Measurements from ENCODE around the gene TEX10. TPM values are rescaled to one million over a fixed set of nuclear protein-coding genes. Genes with fewer than 3 reads are reported as not detected.

Gene TEX10
- polyA plus RNA-seq, 1 of the 3 experiments (the other 2 are of a cell fraction): 12.7 TPM

DNA sequence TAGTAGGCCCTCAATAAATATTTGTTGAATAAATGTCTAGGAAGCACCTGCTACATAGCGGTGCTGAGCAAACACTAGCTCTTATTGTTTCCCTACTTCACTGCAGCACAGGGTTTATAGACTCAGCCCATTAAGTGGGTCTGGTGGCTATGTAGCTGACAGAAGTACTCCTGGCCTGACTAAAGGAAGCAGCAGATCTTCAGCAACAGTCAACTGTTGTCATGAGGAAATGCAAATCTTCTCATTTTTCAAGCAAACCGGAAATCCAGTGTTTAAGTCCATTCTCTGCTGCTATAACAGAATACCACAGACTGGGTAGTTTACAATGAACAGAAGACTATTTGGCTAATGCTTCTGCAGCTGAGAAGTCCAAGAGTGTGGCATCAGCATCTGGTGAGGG lies 2.8 kb upstream of the TEX10 start:
- POLR2A ChIA-PET: no interaction called here
- Histone ChIP-seq H3K36me3 (replicated peaks in 1 of 2; ENCODE audit: control insufficient read depth in 1 of 2, insufficient read depth in 2 of 2, low read length in 1 of 2) (peaks cover 0 to 7% of the 10 kb centered on the region in 2 experiments), H3F3A (replicated peaks; ENCODE audit: insufficient read depth) (no peaks in the 10 kb centered on the region), H3K9me2 (no peaks in the 10 kb centered on the region), H3K79me2 (ENCODE audit: insufficient read depth) (peaks cover 26% of the 10 kb centered on the region), H3K27ac (ENCODE audit: low read depth in 2 of 2, low read length in 1 of 2) (no peak overlapping the region), H3K4me3 (ENCODE audit: low read depth in 2 of 2, low read length in 1 of 2) (no peak overlapping the region), H2AFZ (ENCODE audit: low read depth) (no peak overlapping the region), H3K4me2 (no peak overlapping the region), H3K9me3 (no peaks in the 10 kb centered on the region), H3K4me1 (ENCODE audit: control insufficient read depth in 1 of 2, insufficient read depth in 2 of 2, low read depth in 1 of 2, low read length in 1 of 2) (peaks cover 5 to 7% of the 10 kb centered on the region in 2 experiments; a peak in 3 of 4 replicates), H3K27me3 (ENCODE audit: insufficient read depth) (no peaks in the 10 kb centered on the region), H4K20me1 (ENCODE audit: insufficient read depth) (peaks cover 11% of the 10 kb centered on the region), H3K9ac (no peak overlapping the region)
- TF ChIP-seq RAD21 (IDR thresholded peaks at IDR 0.05; ENCODE audit: low read length) (no peak), EP300 (IDR thresholded peaks at IDR 0.05; ENCODE audit: borderline replicate concordance in 1 of 2, low read depth in 1 of 2, low read length in 1 of 2) (no peak), POLR2AphosphoS5 (IDR thresholded peaks at IDR 0.05; ENCODE audit: low read depth, low read length) (no peak), FOXJ3 (CRISPR knock-in tag; IDR thresholded peaks at IDR 0.05) (no peak), FOXM1 (IDR thresholded peaks at IDR 0.05; ENCODE audit: low read depth) (no peak), SIN3A (IDR thresholded peaks at IDR 0.05; ENCODE audit: borderline replicate concordance, low read depth, low read length) (no peak), YY1 (IDR thresholded peaks at IDR 0.05; ENCODE audit: low read depth) (no peak), EZH2phosphoT487 (IDR thresholded peaks at IDR 0.05; ENCODE audit: borderline replicate concordance, low read depth) (no peak), RCOR1 (IDR thresholded peaks at IDR 0.05; ENCODE audit: low read length) (no peak), FOSL2 (IDR thresholded peaks at IDR 0.05; ENCODE audit: borderline replicate concordance, low read depth) (no peak), NFIC (IDR thresholded peaks at IDR 0.05; ENCODE audit: borderline replicate concordance) (no peak)
- TF ChIP-seq, protein P1, sequence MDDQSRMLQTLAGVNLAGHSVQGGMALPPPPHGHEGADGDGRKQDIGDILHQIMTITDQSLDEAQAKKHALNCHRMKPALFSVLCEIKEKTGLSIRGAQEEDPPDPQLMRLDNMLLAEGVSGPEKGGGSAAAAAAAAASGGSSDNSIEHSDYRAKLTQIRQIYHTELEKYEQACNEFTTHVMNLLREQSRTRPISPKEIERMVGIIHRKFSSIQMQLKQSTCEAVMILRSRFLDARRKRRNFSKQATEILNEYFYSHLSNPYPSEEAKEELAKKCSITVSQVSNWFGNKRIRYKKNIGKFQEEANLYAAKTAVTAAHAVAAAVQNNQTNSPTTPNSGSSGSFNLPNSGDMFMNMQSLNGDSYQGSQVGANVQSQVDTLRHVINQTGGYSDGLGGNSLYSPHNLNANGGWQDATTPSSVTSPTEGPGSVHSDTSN (IDR thresholded peaks at IDR 0.05): no peak
- TF ChIP-seq, protein P2, sequence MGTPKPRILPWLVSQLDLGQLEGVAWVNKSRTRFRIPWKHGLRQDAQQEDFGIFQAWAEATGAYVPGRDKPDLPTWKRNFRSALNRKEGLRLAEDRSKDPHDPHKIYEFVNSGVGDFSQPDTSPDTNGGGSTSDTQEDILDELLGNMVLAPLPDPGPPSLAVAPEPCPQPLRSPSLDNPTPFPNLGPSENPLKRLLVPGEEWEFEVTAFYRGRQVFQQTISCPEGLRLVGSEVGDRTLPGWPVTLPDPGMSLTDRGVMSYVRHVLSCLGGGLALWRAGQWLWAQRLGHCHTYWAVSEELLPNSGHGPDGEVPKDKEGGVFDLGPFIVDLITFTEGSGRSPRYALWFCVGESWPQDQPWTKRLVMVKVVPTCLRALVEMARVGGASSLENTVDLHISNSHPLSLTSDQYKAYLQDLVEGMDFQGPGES (IDR thresholded peaks at IDR 0.05; ENCODE audit: low read depth, low read length): no peak
- 100% methylated on average over 2 of the region's 2 CpGs for WGBS (ENCODE audit: low lambda C conversion rate)
- no peak for DNase-seq
- CTCF ChIA-PET: no interaction called here

DNA sequence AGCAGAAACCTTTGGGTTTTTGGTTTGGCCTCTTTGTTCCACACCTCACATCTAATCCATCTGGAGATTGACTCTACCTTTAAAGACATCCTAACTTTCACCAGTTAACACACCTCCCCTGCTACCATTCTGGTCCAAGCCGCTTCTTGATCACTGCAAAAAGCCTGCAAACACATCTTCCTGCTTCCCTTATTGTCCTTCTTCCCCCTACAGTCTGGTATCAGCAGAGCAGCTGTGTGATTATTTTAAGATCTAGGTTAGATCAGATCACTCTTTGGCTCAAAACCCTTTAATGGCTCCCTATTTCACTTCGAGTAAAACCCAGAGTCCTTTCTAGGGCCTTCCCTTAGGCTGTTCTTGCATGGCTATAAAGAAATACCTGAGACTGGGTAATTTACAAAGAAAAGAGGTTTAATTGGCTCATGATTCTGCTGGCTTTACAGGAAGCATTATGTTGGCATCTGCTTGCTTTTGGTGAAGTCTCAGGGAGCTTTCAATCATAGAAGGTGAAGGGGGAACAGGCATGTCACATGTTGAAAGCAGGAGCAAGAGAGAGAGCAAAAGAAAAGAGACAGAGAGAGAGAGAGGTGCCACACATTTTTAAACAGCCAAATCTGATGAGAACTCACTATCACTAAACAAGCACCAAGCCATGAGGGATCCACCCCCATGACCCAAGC lies 1.5 kb upstream of the TEX10 start:
- H3F3A ChIP-seq (replicated peaks; ENCODE audit: insufficient read depth): no peaks in the 10 kb centered on the region
- H3K36me3 ChIP-seq (replicated peaks in 1 of 2; ENCODE audit: control insufficient read depth in 1 of 2, insufficient read depth in 2 of 2, low read length in 1 of 2): peaks cover 0 to 7% of the 10 kb centered on the region in 2 experiments
- H3K4me1 ChIP-seq (ENCODE audit: control insufficient read depth in 1 of 2, insufficient read depth in 2 of 2, low read depth in 1 of 2, low read length in 1 of 2): peaks cover 11 to 17% of the 10 kb centered on the region in 2 experiments; a peak in 3 of 4 replicates
- POLR2A ChIA-PET: no interaction called here
- no peak overlapping the region for H3K4me2 ChIP-seq
- WGBS (ENCODE audit: low lambda C conversion rate): 98% methylated on average over 2 of the region's 2 CpGs
- no peaks in the 10 kb centered on the region for H3K9me3 ChIP-seq
- peaks cover 39% of the 10 kb centered on the region for H3K79me2 ChIP-seq (ENCODE audit: insufficient read depth)
- H3K27me3 ChIP-seq (ENCODE audit: insufficient read depth): no peaks in the 10 kb centered on the region
- H3K27ac ChIP-seq (ENCODE audit: low read depth in 2 of 2, low read length in 1 of 2): no peak overlapping the region
- H3K9me2 ChIP-seq: no peaks in the 10 kb centered on the region
- peak overlapping the region in 1 of 2 experiments; percentile 97; a peak in 2 of 4 replicates for H3K4me3 ChIP-seq (ENCODE audit: low read depth in 2 of 2, low read length in 1 of 2)
- CTCF ChIA-PET: interaction anchor here (1.5 to 1.8 kb wide), 2 partner anchors 29 to 111 kb away, joined by 3 to 4 read pairs; no protein-coding TSS in a partner anchor
- DNase-seq: no peak
- H4K20me1 ChIP-seq (ENCODE audit: insufficient read depth): peaks cover 24% of the 10 kb centered on the region
- no peak overlapping the region for H2AFZ ChIP-seq (ENCODE audit: low read depth)
- no peak overlapping the region for H3K9ac ChIP-seq
- TF ChIP-seq TAF1 (IDR thresholded peaks at IDR 0.05; ENCODE audit: borderline replicate concordance, low read depth, low read length) (no peak), RCOR1 (IDR thresholded peaks at IDR 0.05; ENCODE audit: low read length) (no peak), CHD2 (IDR thresholded peaks at IDR 0.05; ENCODE audit: low read length, partially characterized antibody) (no peak), ELF1 (IDR thresholded peaks at IDR 0.05) (no peak), RAD21 (IDR thresholded peaks at IDR 0.05; ENCODE audit: low read length) (no peak), MXI1 (IDR thresholded peaks at IDR 0.05; ENCODE audit: low read depth, low read length) (no peak), TCF12 (IDR thresholded peaks at IDR 0.05) (no peak), YY1 (IDR thresholded peaks at IDR 0.05; ENCODE audit: low read depth) (no peak), GATA2 (CRISPR knock-in tag; IDR thresholded peaks at IDR 0.05) (no peak), RXRA (IDR thresholded peaks at IDR 0.05; ENCODE audit: borderline replicate concordance, low read depth) (no peak), FOXM1 (IDR thresholded peaks at IDR 0.05; ENCODE audit: low read depth) (no peak)
- TF ChIP-seq, protein P3, sequence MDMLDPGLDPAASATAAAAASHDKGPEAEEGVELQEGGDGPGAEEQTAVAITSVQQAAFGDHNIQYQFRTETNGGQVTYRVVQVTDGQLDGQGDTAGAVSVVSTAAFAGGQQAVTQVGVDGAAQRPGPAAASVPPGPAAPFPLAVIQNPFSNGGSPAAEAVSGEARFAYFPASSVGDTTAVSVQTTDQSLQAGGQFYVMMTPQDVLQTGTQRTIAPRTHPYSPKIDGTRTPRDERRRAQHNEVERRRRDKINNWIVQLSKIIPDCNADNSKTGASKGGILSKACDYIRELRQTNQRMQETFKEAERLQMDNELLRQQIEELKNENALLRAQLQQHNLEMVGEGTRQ (IDR thresholded peaks at IDR 0.05; ENCODE audit: borderline replicate concordance, low read depth, low read length): no peak
- TF ChIP-seq, protein P4, sequence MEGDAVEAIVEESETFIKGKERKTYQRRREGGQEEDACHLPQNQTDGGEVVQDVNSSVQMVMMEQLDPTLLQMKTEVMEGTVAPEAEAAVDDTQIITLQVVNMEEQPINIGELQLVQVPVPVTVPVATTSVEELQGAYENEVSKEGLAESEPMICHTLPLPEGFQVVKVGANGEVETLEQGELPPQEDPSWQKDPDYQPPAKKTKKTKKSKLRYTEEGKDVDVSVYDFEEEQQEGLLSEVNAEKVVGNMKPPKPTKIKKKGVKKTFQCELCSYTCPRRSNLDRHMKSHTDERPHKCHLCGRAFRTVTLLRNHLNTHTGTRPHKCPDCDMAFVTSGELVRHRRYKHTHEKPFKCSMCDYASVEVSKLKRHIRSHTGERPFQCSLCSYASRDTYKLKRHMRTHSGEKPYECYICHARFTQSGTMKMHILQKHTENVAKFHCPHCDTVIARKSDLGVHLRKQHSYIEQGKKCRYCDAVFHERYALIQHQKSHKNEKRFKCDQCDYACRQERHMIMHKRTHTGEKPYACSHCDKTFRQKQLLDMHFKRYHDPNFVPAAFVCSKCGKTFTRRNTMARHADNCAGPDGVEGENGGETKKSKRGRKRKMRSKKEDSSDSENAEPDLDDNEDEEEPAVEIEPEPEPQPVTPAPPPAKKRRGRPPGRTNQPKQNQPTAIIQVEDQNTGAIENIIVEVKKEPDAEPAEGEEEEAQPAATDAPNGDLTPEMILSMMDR (IDR thresholded peaks at IDR 0.05): no peak
- TF ChIP-seq, protein P5, sequence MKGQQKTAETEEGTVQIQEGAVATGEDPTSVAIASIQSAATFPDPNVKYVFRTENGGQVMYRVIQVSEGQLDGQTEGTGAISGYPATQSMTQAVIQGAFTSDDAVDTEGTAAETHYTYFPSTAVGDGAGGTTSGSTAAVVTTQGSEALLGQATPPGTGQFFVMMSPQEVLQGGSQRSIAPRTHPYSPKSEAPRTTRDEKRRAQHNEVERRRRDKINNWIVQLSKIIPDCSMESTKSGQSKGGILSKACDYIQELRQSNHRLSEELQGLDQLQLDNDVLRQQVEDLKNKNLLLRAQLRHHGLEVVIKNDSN (IDR thresholded peaks at IDR 0.05; ENCODE audit: borderline replicate concordance, low read depth): no peak
